ENCODE data around the gene TCF12.
"Not testable (repeated sequence)": the region's sequence is repeated elsewhere in the genome, so short reads cannot be mapped to it uniquely, and the experiment has no call there.

Gene TCF12

DNA sequence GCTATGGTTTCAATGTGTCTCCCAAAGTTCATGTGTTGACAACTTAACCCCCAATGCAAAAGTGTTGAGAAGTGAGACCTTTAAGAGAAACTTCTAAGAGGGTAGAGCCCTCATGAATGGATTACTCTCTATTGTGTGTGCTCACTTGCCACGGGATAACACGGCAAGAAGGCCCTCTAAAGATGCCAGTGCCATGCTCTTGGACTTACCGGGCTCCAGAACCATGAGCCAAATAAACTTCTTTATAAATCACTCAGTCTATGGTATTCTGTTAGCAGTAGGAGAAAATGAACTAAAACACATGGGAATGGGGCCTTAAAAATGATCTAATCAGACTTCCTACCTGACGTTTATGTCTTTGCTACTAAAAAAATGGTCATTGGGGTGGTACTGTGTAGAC, 2.6 kb upstream of the TCF12 start:
- DNase-seq (ENCODE audit: low read depth) = no peak

DNA sequence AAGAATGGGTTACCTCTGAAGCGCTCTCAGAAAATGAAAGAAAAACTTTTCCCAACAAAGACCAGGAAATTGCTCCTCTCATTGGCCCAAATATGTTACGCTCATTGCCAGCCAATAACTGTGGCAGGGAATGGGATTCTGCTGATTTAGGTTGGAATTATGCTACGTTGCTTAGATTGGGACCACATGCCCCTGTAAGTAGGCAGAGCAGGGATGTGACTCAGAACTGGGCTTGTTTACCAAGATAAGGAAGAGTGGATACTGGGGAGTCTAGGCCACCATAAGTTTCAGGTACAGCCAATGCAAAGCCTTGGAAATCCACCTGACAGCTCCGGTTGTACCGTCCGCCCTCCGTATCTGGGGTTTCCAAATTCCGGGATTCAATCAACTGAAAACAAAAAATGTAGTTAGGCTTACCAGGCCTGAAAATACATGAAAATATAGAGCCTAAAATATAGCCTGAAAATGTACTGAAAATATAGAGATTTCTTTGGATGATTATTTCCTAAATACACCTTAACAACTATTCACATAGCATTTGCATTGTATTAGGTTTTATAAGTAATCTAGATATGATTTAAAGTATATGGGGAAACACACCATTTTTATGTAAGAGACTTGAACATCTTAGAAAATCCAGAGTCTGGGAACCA, 1.5 kb upstream of the TCF12 start:
- no peak for DNase-seq (ENCODE audit: low read depth)

DNA sequence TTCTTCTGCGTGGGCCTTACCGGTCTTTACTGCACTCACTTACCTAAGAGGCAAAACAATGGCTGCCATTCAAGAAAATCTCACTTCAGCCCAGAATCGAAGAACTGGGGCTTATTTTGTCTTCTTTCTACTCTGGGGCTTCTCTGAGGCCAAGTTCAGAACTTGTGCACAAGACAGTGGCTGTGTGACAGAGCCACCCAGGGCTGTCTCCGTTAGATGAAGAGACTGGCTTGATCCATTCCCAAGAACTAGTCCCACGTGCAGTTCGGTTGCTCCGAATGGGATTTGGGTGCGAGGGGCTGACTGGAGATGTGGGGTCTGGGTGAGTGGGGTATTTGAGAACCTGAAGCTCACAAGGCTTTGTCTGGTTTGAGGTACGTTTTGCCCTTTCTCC, 795 bp upstream of the TCF12 start:
- DNase-seq (ENCODE audit: low read depth) = no peak

DNA sequence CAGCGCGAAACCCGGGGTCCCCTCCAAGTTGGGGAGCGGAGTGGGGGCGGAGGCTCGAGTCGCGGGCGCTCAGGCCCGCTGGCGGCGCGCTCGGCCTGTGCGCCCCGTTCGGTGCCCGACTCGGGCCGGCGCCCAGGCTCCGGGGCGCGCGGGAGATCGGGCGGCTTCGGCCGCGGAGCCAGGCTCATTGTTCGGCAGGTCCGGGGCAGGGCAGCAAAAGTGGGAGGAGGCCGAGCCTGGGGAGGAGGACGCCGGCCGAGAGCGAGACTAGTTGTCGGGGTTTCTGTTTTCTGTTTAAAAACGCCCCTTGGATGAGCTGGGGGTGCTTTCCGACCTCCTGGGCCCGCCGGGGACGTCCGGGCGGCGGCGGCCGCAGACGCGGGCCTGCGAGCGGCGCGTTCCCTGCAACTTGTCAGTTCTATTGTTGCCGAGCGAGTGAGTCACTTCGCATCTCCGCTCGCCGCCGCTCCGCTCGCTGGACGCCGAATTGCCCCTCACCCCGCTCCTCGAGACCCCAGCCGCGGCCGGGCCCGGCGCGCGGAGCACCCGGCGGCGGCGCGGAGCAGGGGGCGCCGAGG, 676 bp downstream of the TCF12 start:
- DNase-seq (ENCODE audit: low read depth) = peak; percentile 22

DNA sequence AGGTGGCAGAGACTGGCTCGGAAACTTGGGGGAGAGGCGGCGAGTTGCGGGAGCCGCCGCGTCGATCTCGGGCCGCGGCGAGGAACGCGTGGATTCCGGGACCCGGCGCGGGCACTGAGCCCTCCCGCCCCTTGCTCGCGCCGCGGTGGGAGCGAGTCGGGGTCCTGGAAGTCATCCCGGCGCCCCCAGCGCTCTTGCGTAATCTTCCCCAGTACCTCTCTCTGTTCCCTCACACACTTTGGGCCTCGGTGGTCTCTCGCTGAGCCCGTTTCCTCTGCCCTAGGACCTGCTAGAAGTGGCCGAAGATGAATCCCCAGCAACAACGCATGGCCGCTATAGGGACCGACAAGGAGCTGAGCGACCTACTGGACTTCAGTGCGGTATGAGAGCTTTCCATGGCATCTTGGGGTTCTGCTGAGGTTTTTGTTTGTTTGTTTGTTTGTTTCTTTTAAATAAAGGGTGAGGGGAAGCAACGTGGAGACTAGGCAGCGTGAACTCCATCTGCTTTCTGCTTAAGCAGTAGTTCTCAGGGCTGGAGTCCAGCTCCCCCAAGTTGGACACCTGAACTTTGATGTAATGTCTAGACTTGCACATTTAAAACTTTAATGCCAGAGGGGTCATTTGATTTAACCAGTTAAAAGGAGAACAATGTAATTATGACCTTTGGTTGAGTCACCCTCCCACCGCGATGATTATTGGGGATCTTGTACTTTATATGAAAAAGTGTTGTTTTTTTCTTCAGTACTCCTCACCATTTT, 1.3 kb downstream of the TCF12 start:
- DNase-seq (ENCODE audit: low read depth) = no peak

DNA sequence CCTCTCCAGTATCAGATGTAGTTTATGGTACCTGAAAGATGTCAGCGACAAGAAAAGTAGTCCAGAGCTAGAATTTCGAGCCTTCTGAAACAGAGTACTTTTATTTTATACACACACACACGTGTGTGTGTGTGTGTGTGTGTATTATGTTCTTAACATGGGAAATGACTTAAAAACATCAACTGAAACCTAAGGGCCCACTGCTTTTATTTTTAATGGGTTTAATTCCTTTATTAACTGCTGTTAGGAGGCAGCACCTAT, 1.9 kb downstream of the TCF12 start:
- DNase-seq (ENCODE audit: low read depth) = no peak

DNA sequence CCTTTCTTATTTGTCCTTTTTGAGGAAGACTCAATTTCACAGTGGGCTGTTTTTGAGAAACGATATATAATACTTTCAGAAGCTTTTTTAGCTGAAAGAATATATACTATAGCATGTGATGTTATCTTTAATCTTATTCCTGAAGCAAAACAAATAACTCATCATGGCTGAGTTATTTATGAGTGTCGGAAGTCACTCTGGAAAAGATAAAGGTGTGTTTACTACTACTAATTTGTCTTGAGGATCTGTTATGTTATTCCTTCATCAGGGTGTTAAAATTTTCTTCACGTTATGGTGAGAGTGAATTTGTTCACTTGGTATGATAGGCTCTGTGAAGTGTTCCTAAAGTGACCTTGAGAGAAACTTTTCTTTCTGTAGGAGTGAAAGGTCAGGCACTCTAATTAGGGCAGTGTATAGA, 4.7 kb downstream of the TCF12 start:
- DNase-seq (ENCODE audit: low read depth) = no peak

DNA sequence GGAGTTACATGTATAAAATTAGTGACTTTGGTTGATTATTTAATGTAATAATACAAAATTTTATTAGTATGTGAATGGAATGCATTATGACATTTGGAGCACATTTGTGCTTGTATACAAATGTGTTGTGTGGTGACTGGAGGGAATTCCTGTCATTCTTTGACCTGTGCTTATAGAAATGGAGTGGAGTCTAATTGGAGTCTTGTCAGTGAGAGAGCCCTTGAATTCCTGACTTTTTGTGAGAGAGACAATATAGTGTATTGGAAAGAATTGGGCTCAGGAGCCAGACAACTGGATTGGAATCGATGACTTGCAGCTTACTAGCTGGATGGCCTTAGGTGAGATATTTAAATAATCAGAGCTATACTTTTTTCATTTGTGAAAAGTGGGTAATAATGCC, 9.4 kb downstream of the TCF12 start:
- DNase-seq (ENCODE audit: low read depth) = no peak

DNA sequence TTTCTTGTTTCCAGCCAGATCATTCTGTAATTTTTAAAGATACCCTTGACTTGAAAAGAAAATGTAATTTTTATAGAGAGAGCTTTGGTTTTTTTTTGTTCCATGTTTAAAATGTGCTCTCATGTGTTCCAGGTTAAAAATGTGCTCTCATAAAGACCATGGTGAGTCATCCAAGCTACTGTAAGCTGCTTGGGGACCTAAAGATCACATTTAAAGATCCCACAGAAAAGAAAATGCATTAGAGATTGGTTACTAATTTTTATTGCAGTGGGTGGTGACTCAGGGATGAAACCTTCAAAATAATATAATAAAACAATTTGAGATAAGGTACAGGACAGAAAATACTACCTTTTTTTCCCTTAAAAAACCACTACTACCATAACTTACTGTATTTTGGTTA, 11.0 kb downstream of the TCF12 start:
- DNase-seq (ENCODE audit: low read depth) = no peak

DNA sequence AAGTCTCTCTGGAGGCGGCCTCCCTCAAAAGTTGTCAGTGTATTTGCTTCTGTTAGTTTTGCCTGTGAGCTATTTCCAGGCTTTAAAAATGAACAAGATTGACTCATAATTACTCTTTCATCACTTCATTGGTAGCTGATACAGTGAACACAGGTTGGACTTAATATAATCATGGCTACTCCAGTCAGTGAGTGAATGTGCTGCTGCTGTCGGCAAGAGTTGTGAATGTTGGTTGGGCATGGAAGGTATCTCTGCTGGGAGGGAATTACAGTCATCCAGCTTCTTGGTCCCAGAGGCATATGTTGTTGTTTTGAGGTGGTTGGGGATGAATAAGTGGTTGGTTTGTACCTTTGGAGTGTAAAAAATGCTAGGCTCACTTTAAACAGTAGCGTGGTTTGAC, 11.5 kb downstream of the TCF12 start:
- DNase-seq (ENCODE audit: low read depth) = no peak

DNA sequence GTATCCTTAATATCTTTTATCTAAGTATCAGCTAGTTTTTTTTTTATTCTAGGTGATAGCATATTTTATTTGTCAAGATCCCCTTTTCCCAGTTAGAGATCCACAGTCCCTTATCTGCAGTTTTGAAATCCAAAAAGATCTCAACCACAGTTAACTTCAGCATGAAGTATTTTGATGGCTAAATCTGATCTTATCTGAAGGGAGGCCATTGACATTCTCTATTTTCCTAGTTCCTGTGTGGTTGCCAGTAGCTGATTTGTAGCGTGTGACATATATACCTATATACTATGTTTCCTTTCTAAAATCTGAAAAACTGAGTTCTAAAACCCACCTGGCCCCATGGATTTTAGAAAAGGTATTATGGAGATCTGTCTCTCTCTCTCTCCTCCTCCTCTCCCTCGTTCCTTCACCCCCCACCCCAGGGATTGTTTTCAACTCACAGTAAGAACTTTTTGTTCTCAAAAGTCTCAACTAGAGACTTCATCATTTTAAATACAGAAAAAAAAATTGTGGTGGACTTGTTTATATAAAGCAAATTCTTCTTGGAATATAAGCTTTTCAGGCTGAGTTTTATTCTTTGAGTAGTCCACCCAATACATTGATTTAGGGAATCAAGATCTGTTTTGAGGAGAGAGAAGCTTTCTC, 12.3 kb downstream of the TCF12 start:
- no peak for DNase-seq (ENCODE audit: low read depth)

DNA sequence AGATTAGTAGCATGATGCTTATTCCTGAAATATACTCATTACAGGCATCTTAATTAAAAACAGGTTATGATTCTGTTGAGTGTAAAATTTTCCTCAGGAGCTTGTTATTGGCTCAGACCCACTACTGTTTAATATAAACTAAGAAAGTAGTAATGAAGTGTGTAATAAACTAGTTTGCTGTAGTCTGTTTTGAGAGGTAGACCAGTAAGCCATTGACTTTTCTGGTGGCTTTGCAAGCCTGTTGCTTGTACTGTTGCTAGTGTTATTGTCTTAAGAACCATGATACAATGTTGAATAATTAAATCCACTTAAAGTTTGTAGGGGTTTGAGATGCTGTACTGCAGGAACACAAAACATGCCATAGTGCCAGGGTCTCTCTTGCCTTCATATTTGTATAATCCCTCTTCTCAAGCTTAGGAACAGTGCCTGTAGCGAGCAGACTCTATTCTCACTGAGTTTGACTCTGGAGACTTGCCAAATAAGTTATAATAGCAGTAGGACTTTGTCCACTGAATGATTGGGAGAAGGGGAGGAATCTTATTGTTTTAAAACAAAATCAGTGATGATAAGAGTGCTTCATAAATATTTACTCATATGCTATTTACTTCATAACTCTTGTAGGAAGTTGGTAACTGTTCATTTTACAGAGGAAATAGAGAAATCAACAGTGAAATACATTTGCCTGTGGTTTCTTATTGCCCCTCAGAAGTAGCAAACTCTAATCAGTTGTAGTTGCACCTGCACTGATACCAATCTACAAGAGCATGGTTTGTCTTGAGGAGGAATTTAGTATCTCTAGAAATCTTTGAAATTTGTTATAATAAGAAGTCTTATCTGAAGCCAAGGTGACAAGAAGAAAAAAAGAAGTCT, 13.4 kb downstream of the TCF12 start:
- no peak for DNase-seq (ENCODE audit: low read depth)

DNA sequence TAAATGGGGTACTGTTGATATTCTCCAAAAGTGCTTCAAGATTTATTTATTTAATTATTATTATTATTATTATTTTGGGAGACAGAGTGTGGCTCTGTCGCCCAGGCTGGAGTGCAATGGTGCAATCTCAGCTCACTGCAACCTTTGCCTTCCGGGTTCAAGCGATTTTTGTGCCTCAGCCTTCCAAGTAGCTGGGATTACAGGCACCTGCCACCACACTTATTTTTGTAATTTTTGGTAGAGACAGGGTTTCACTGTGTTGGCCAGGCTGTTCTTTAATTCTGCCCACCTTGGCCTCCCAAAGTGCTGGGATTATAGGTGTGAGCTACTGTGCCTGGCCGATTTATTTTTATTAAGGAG, 14.0 kb downstream of the TCF12 start:
- not testable (repeated sequence) for DNase-seq (ENCODE audit: low read depth)

DNA sequence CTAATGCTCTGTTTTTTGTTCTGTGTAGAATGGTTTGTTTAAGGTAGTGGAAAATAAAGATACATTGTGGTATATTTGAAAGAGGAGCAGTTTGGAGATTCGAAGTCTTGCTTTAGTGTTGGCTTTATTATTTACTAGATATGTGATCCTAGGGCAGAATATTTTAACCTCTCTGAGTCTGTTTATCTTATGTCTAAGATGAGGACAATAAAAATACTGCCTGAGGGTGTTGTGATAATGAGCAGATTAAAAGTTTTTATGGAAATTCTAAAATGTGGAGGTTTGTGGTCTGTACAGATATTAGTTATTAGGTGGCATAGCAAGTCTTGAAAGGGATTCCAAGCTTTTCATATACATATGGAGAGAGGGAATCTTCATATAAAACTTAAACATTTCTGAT, 15.0 kb downstream of the TCF12 start:
- no peak for DNase-seq (ENCODE audit: low read depth)

DNA sequence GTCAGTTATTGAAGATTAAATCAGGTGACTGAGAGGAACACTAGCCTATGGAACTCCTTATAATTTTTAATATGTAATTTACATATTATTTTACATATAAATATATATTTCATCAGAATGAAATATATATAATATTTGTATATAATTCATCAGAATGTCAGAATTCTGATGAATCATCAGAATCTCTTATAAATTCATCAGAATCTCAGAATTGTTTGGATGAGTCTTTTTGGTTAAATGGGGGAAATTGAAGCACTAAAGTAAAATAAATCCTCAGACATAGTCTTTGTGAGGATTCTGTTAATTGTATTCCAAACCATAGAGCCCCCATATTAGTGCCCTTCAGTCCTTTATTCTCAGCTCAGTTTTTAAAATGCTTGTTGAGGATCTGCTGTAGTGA, 15.4 kb downstream of the TCF12 start:
- DNase-seq (ENCODE audit: low read depth) = no peak

DNA sequence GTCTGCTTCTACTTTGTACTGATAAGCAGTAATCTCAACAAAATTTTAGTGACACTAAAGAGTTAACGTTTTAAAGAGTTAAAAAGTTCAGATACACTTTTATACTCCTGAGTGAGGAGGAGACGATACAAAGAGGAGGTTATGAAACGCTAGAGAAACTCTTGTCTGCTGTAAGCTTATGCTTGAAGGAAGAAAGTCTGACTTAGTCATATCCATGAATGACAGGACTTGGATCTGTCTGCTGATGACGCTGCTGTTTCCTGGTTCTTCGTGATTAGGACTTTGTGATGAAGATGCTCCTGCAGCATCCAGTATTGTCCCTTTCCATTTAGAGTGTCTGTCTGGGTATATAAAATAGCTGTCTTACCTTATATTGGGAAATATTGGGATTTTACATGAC, 15.8 kb downstream of the TCF12 start:
- DNase-seq (ENCODE audit: low read depth) = no peak

DNA sequence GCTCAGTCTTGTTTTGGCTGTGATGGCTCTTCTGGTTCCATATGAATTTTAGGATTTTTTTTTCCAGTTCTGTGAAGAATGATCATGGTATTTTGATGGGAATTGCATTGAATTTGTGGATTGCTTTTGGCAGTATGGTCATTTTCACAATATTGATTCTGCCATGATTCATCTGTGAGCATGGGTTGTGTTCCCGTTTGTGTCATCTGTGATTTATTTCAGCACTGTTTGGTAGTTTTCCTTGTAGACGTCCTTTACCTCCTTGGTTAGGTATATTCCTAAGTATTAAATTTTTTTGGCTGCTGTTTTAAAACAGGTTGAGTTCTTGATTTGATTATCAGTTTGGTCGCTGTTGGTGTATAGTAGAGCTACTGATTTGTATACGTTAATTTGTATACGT, 18.5 kb downstream of the TCF12 start:
- no peak for DNase-seq (ENCODE audit: low read depth)

DNA sequence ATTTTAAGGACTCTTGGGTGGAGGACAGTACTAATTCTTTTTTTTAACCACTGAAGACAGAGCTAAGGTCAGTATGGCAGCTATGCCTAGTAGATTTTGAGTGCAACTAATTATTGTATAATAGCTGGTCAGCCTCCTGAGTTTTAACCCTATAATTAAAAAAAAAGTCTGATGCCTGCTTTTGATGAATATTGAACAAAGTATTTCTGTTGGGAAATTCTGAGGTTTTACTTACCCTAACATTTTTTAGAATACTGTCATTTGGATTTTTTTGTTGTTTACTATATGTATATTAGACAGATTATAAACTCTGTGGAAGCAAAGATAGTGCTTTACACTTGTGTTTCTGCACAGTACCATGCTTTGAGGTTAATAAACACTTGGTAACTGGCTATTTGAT, 20.8 kb downstream of the TCF12 start:
- DNase-seq (ENCODE audit: low read depth) = no peak

DNA sequence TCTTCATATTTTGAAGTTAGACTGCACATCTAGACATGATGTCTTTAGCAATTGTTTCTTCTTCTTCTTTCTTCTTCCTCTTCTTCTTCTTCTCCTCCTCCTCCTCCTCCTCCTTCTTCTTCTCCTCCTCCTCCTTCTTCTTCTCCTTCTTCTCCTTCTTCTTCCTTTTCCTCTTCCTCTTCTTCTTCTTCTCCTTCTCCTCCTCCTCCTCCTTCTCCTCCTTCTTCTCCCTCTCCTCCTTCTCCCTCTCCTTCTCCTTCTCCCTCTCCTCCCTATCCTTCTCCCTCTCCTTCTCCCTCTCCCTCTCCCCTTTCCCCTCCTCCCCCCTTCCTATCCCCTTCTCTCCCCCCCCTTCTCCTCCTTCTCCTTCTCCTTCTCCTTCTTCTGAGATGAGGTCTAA, 21.9 kb downstream of the TCF12 start:
- DNase-seq (ENCODE audit: low read depth) = no peak

DNA sequence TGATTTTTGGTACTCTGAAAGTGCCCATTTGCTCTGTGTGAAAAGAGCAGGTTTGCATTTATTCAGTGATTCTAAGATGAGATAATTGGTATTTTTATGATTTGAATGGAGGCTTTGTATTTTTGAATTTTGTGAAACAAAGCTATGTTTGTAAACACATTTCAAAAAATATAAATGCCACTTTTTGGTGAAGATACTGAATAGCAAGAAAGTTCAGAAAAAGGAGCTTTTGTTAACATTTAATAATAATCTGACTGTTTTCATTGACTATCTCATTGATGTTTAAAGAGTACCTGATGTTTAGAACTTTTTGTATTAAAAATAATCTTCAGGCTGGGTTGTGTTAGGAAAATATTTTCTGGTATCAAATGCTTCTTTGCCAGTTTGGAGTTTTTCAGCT, 23.7 kb downstream of the TCF12 start:
- DNase-seq (ENCODE audit: low read depth) = no peak

DNA sequence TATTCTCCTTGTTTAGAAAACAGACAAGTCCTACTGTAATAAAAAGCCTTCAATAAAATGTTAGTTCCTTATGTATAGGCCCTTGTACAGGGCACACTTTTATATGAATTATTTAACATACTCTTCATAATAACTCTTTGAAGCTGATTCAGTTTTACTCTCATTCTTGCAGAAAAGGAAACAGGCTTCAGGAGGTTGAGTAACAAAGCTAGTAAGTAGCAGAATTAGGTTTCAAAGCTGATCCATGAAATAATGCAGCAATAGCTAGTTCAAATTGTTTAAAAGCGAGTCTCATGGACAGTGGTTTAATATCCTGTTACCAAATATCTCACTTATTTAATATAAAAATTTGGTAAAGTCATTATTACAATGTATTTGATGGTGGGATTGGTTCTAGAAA, 25.0 kb downstream of the TCF12 start:
- no peak for DNase-seq (ENCODE audit: low read depth)

DNA sequence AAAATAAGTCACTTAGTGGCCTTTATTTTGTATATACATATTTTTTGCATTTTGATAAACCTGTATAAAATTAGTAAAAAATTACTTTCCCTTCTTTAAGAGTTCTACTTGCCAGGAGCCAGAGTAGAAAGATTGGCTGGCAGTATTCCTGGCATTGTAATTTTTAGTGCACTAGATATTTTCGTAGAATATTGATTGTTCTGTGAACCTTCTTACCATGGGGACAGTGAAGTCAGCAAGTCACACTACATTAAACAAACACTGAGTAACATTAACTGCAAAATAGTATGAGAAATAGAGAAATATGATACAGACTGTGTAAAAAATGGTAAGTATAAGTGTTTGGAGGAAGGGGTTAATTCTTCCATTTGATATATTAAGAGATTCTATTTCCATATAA, 26.0 kb downstream of the TCF12 start:
- no peak for DNase-seq (ENCODE audit: low read depth)

DNA sequence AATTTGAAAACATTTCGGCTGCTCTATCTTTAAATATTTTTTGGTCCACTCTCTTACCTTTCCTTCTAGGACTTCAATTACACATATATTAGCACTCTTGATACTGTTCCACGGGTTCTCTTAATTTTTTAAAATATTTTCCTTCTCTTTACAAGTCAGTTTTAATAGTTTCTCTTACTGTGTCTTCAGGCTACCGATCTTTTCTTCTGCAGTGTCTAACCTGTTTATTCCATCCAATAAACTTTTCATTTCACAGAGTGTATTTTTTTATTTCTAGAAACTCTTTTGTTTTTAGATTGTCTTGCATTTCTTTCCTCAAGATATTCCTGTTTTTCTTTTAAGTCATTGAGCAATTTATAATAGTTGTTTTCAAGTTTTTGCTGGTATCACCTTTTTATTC, 27.7 kb downstream of the TCF12 start:
- no peak for DNase-seq (ENCODE audit: low read depth)

Data from T follicular helper cell (primary cell).